ENCODE data around the gene DRGX.

GRCh38 chr10:49398000-49398861 lies 2.3 kb upstream of the DRGX start:
- TF ChIP-seq GATA2 (IDR thresholded peaks at IDR 0.05; ENCODE audit: low read depth, low read length) (no peak), GATA3 (IDR thresholded peaks at IDR 0.05; ENCODE audit: low read depth, low read length) (no peak)

All from SH-SY5Y (cell line).